Islet of Langerhans (tissue), 1 donor: ENCODE measurements around the gene TEX12.
A peak's percentile ranks its signal among the peaks of the same experiment; 100 is the strongest.
"Not testable (repeated sequence)": the region's sequence is repeated elsewhere in the genome, so short reads cannot be mapped to it uniquely, and the experiment has no call there.

Source experiments
- FAIRE-seq: peaks from one replicate; lab custom pipeline; 2011; peaks lifted over from hg19 to GRCh38; lab: Jason Lieb, UNC

The TEX12 gene, protein sequence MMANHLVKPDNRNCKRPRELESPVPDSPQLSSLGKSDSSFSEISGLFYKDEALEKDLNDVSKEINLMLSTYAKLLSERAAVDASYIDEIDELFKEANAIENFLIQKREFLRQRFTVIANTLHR

GRCh38 chr11:112167145-112167544, at the start of gene TEX12:
Gene TEX12, plus strand, starts transcription at chr11:112167372. Its CDS starts 1,897 bp downstream, at chr11:112169269.
- no peak for FAIRE-seq

DNA sequence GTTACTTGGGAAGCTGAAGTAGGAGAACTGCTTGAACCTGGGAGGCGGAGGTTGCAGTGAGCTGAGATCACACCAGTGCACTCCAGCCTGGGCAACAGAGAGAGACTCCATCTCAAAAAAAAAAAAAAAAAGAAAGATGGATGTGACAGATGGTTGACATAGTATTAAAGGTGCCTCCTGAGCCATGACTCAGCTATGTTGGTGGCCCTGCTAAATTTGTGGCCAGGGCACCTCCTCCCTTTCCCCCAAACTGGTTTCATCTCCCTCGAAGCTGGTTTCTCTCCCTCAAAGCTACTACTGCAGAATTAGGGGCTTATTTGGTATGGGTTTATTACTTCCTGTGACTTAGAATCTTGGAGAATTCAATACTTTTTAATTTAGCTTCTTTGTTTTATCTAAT, 49.0 kb upstream of the TEX12 start:
- FAIRE-seq: no peak

GRCh38 chr11:112121981-112122615, 45.1 kb upstream of the TEX12 start:
- FAIRE-seq: no peak

DNA sequence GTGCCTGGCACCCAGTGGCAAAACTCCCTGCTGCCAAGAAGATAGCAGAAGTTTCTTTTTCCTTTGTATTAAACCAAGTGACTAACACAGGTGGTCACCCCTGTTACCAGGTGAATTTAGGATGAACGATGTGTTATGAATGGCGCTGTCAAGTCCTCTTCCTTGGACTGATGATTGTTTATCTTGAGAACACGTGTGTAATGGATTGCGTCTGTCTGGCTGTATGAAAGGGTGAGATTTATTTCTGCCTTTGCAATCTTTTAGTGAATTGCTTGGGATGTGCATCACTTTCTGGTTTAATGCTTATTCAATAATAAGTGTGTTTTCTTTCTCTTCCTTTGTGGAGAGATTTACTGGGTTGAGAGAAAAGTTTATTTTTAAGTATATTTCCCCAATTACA, 44.0 kb upstream of the TEX12 start:
- no peak for FAIRE-seq

- FAIRE-seq: no peak
Measured at GRCh38 chr11:112127056-112127455, 40.1 kb upstream of the TEX12 start.

DNA sequence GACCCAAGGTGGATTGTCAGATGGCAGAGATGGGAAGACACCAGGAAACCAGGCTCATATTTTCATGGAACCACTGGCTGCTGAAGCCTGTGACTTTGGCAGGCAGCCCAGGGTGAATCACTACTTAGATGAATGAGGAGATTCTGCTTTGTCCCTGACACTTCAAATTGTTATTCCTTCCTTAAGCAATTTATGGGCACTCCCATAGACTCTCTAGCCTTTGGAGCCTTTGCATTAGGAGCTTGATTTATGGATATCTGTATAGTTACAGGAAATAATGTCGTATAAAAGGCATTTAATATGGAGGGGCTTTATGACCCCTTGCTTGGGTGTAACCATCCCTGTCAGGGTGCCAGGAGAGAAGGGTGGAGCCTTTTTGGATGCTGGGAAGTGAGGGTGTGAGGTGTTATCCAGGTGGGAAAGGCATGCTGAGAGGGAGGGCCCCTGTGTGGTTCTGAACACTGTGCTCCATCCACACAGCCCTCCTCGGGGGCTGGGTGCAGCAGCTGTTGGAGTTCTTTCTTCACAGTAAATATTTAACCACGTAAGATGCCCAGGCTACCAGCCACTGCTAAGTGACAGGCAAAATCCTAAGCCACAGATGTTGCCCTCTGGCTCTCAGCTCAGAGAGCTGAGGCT, 38.6 kb upstream of the TEX12 start:
- peak; percentile 41 for FAIRE-seq

GRCh38 chr11:112129656-112130055, 37.5 kb upstream of the TEX12 start:
- no peak for FAIRE-seq

DNA sequence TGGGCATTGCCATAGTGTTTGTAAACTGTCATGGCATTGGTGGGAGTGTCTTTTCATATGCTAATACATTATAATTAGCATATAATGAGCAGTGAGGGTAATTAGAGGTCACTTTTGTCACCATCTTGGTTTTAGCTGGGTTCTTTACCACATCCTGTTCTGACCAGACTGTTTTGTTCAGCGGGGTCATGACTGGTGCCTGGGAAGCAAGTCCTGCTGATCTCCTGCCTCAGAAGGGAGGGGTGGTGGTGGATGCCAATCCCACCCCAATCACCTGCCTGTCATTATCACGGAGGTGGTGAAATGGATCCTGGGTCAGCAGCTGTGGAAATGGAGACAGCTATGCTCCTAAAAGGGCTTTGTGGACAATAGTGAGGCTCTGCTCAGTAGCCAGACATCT, 34.4 kb upstream of the TEX12 start:
- FAIRE-seq: no peak

GRCh38 chr11:112134473-112134872, 32.7 kb upstream of the TEX12 start:
- FAIRE-seq: no peak

GRCh38 chr11:112143597-112143996, 23.6 kb upstream of the TEX12 start:
- no peak for FAIRE-seq

DNA sequence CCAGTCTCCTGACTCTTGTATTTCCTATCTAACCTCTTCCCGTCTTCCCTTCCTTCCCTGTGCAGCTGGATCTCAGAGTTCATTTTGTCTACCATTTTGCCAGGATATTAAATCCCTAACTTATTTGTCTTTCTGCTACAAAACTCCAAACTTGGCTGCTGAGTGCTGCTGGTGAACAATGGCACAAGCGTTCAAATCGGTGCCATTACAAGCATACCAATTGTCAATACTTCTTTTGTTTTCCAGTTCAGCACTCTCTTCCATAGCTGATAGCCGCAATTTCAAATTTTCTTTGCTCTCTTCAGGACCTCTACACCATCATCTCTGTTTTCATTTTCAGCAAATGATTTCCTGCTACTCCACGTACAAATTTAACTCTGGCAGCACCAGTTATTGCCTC, 16.7 kb upstream of the TEX12 start:
- no peak for FAIRE-seq

DNA sequence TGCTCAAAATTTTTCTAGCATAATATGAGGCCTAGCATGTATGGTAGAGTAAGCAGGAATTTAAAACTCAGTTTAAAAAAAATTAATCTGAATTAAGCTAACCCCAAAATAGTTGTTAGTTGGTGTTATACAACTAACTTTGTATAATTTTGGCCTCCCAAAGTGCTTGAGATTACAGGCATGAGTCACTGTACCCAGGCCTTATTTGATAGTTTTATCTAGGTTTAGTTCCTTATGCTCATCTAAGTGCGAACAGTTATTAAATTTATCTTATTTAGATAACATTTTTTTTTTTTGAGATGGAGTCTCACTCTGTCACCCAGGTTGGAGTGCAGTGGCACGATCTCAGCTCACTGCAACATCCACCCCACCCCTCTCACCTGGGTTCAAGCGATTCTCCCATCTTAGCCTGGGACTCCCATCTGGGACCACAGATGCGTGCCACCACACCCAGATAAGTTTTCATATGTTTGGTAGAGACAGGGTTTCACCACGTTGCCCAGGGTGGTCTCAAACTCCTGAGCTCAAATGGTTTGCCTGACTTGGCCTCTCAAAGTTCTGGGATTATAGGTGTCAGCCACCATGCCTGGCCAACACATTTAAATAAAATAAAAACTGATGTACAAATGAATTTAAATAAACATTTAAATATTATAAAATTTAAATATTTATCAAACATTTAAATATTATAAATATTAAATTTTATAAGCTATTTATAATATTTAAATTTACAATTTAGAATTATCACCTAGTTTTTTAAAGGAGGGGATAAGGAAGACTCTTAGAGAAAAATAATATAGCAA, 10.8 kb upstream of the TEX12 start:
- no peak for FAIRE-seq

GRCh38 chr11:112156956-112157766, 10.0 kb upstream of the TEX12 start:
- peak; percentile 85 for FAIRE-seq

DNA sequence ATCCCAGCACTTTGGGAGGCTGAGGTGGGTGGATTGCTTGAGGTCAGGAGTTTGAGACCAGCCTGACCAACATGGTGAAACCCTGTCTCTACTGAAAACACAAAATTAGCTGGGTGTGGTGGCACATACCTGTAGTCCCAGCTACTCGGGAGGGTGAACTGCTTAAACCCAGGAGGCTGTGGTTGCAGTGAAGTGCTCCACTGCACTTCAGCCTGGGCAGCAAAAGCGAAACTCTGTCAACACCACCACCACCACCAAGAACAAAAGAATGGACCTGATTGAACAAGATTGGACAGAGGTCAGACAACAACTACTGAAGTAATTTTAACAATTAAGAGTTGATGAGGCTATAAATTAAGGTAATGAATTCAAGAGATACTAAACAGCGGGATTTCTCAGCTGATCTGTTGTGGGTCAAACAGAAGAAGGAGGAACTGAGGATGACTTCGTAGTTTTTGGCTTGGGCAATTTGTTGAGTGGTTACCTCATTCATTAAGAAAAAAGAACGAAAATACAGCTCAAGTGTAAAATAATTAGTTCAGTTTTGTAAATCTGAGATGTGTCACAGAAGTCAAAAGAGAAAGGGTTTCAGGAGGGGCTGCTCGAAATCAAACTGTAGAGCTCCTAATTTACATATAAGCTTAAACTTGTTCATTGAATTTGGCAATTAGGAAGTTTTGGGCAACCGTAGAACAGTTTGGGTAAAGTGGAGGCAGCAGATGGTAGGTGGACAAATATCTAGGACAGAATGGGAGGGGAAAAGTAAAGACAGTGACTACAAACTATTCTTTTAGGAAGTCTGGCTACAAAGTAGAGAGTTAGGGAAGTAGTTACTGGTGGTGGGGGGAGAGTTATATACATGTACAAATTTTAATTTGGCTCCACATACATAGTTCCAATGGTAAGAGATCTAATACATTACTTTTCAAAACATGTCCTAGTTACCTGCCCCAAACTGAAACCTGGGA, 7.8 kb upstream of the TEX12 start:
- FAIRE-seq: no peak

GRCh38 chr11:112160091-112160848, 6.9 kb upstream of the TEX12 start:
- no peak for FAIRE-seq

- FAIRE-seq: no peak
Measured at GRCh38 chr11:112161012-112161411, 6.2 kb upstream of the TEX12 start.

GRCh38 chr11:112162200-112162599, 5.0 kb upstream of the TEX12 start:
- not testable (repeated sequence) for FAIRE-seq

DNA sequence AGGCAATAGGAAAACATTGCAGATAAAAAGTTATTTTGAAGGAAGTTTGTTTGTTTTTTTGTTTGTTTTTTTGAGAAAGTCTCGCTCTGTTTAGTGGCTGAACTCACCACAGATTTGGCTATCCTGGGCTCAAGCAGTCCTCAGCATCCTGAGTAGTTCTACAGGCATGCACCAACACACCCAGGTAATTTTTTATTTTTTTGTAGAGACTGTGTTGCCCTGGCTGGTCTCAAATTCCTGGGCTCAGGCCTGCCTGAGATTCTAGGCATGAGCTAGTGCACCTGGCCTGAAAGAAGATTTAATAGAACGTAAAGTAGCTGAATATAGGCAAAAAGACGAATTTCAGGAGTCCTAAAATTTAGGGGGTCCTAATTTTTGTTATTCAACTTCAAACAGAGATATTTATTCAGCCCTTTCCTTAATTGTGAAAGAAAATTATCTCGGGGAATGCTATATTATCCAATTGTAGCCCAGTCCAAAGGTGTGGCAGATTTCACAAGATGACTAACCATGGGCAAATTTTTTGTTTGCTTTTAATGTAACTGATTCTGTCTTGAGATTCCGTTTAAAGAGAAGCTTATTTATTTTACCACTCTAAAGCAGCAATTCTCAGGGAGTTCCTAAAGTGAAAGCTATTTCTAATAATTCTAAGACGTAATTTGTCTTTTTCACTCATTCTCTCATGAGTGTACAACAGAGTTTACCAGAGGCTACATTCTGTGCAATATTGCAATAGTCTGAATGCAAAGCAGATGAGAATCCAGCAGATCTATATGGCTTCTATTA, 4.2 kb upstream of the TEX12 start:
- no peak for FAIRE-seq

GRCh38 chr11:112163875-112164685, 3.1 kb upstream of the TEX12 start, which contains the start of gene IL18:
Gene IL18, minus strand, starts transcription at chr11:112164094. Its CDS starts 9,041 bp downstream, at chr11:112155053.
- no peak for FAIRE-seq
